GM21528 (cell line): ENCODE measurements around the gene FGFBP1.

ENCODE experiments used
- ATAC-seq: cut with Tn5 transposase; IDR thresholded peaks from one replicate; pipeline ENCODE4 v1.9.1; 2021; ENCODE audit warnings: mild to moderate bottlenecking, moderate library complexity; ENCODE audit not compliant: unreplicated experiment, low FRiP score

The FGFBP1 gene

DNA sequence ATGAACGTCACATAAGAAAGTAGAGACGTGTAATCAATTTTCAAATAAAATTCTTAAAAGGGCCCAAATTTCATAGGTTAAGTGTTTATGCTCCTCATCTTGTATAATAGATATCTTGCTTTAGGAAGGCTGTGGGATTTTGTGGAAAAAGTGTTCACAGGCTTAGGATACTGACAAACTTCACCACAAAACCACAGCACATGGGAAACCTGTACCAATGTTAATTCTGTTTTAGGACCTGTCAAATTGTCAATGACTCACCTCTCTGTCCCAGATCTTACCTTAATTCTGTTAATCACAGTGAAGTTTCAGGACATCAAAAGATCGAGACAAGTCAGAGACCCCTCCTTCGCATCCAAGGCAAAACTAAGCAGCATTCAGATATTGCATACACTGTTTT lies 24.2 kb downstream of the FGFBP1 start:
- ATAC-seq, result no peak

DNA sequence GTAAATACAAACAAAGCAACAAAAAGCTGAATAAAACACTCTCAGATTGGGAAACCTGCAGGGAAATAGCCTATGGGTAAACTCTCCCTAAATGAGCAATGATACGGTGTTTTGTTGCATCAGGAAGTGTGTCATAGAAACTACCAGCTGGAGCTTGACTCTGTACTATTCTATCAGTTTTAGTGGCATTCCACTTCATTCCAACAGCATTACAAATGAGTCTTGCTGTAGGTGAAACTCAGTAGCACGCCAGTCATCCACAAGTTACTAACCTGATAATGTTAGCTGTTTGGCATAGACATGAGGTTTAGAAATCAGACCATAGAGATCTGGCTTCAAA lies 24.9 kb downstream of the FGFBP1 start:
- no peak for ATAC-seq

- no peak for ATAC-seq
These were observed 25.4 kb downstream of the FGFBP1 start for GRCh38 chr4:15912961-15913630.

DNA sequence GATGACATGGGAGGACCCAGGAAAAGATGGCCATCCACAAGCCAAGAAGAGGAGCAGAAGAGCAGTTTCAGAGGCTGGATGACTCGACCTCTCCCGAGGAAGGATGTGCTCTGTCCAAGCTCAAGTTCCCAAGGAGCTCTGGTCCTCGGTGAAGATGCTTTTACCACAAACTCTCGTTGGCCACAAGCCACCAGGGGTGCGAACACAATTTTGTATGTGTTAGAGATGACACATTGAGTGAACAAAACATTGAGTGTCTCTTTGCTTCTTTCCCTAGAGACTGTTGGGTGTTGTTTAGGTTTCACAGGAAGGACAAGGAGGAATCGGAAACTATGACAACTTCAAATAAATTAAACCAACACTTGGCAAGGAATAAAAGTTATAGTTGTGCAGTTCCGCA lies 26.3 kb downstream of the FGFBP1 start:
- no peak for ATAC-seq

DNA sequence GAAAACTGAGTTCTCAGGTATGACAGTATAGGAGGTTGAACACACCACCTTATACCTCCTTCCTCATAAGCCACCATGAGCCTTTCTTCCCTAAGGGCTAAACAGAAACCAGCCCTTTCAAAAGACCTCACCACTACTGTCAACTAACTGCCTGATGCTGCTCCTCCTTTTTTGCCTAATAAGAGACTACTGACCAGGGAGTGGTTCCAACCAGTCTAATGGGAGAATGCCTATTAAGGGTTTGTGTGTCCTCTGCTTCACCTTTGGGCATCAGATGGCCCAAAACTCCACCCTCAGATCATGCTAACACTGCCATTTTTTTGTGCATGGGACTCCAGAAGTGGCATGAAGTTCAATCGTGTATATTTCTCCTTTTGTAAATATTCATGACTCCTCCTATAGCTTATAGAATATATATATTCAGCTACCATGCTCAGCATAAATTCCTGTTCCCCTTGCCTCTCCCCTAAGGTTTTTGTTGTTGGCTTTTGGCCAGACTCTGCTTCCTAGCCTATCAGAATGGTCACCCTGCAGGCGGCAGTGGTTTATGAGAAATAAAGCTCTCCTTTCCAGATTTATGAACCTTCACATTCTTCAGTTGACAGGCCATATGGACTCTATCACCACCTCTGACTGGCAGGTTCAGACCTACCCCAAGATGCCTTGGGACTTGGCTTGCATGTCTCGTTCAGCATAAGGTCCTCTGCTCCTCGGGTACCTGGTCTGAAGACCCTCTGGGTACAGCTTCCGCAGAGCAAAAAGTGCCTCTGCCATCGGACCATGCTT lies 28.2 kb downstream of the FGFBP1 start:
- ATAC-seq, result no peak

DNA sequence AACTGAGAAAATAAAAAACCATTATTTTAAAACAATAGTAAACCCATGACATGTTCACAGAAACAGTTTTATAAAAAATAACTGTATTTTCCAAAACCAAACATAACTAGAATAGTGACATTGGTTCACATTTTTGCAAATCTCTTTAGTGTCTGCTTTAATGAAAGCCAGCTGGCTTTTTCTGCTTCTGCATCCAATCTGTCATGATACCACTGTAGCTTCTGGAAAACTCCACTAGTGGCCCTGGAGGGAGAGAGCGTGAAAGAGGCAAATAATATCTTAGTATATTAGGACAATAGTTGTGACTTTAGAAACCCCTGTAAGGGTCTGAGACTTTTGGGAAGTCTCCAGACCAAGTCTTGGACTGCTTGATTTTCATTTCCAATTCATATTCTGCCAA lies 31.1 kb downstream of the FGFBP1 start:
- no peak for ATAC-seq

GRCh38 chr4:15906020-15906443 lies 32.5 kb downstream of the FGFBP1 start:
- ATAC-seq, result no peak

DNA sequence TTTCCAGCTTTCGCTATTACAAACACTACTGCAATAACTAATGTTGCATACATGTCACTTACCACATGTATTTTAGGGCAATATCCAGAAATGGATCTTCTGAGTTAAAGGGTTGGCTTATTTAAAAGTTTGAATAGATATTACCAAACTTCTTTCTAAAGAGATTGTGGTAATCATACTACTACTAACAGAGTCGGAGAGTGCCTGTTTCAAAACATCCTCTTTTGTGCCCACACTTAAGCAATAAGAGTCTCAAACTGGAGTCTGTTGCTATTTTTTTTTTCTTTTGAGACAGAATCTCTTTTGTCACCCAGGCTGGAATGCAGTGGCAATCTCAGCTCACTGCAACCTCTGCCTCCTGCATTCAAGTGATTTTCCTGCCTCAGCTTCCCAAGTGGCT lies 35.8 kb downstream of the FGFBP1 start:
- ATAC-seq, result no peak

DNA sequence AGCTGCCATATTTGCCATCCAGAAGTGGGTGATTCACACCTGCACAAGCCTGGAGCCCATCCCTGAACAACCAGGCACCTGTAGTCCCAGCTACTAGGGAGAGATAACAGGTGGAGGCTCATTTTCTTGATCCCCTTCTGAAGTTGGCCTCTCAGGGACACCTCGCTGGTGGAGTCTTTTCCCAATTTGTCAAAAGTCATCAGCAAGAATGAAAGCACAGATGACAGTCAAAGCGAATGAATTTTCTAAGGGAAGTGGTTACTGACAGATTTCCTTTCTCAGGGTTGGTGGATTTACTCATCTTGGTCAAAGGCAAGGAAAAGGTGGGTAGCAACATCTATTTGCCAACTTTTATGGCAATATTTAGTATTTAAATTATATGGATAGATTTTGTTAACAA lies 36.5 kb downstream of the FGFBP1 start:
- ATAC-seq, result no peak

- no peak for ATAC-seq
These were observed 37.5 kb downstream of the FGFBP1 start for GRCh38 chr4:15901007-15901406.

- no peak for ATAC-seq
These were observed 39.0 kb downstream of the FGFBP1 start for GRCh38 chr4:15899511-15899910.

DNA sequence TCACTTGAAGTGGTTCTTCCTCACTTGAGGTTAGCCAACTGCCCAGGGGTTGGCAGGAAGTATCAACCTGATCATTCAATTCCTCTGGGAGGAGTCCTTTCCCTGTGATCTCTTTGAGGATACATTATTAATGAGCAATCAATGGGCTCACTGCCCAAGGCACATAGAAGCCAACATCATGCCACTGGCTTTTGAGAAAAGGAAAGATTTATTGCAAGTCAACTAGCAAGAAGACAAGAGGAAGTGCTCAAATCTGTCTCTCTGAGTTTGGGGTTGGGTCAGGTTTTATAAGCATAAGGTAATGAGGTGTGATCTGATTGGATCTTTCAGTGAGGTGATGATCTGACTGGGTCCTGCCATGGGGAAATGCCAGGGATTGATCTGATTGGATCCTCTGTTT lies 39.6 kb downstream of the FGFBP1 start:
- no peak for ATAC-seq

- no peak for ATAC-seq
These were observed 41.0 kb downstream of the FGFBP1 start for GRCh38 chr4:15897577-15897976.

GRCh38 chr4:15894921-15895916 lies 43.3 kb downstream of the FGFBP1 start:
- no peak for ATAC-seq

DNA sequence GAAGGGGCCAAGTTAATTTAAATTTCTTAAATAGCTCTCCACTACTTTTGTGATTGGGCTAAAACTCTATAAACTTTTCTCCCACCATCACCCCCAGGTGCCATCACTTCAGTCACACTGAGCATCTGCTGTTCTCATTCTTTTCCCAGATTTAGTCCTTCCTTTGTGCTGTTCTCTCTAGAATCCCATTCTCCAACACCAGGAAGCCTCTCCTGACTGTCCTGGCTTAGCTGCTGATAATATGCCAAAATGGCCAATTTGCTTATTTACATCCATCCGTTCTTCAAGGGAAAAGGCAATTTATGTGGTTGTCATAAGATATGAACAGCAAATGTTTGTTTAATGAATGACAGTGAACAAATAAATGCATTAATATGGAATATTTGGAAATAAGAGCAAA lies 44.1 kb downstream of the FGFBP1 start:
- no peak for ATAC-seq

GRCh38 chr4:15893962-15894361 lies 44.6 kb downstream of the FGFBP1 start:
- no peak for ATAC-seq

DNA sequence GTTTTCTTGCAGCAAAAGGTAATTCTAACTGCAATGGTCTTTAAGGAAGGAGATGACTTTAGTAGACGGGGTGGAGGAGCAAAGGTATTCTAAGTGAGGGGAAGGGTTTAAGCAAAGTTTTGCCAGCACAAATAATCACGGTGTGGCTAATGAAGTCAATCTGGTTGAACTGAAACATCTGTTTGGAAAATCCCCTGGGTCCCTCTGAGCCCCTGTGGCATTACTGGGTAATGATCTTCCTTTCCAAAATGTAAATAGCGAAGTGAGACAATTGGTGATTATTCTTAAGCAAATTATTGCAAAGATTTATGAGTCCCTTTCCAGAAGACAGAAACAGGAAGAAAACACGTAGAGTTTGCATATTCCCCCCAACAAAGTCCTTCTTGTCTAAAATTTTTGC lies 47.2 kb downstream of the FGFBP1 start:
- no peak for ATAC-seq

DNA sequence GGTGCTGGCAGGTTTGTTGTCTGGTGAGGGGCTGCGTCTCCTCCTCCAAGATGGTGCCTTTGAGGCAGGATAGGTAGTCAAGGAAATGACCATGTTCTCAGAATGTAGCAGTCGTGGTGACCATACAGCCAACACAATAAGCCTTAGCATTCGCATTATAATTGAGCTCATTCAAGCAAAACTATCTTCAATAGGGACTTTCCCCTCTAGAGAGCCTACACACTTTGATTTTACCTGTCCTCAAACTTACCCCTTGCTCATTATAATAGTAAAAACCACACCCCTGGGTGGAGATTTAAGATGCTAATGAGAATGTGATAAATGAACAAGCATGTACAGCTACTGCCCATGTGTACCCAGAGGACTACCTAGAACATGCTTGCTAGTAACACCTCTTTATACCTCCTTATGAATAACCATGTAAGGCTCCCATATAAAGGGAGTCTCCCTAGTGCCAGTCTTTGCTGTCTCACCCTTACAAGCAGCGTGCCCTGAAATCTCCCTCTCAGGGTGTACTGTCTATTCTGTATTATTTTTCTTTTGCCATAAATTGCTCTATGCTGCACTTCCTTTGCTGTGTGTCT lies 48.2 kb downstream of the FGFBP1 start:
- no peak for ATAC-seq

DNA sequence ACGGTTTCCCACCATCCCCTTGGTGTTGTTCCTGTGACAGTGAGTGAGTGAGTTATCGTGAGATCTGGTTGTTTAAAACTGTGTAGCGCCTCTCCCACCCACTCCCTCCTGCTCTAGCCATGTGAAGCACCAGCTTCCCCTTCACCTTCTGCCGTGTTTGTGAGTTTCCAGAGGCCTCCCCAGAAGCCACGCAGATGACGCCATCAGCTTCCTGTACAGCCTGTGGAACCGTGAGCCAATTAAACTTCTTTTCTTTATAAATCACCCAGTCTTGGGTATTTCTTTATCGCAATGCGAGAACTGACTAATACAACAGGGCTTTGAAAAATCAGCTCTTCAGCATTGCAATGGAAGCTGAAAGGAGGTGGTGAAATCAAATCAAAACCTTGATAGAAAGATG lies 50.0 kb downstream of the FGFBP1 start:
- no peak for ATAC-seq
